HuH-7.5 (cell line): ENCODE data around the gene IGSF21.
"Not testable (repeated sequence)": the region's sequence is repeated elsewhere in the genome, so short reads cannot be mapped to it uniquely, and the experiment has no call there.

Source experiments
- DNase-seq: peaks from one replicate; pipeline ENCODE4 v3.0.0; 2011; ENCODE audit warnings: low spot score

Gene IGSF21

DNA sequence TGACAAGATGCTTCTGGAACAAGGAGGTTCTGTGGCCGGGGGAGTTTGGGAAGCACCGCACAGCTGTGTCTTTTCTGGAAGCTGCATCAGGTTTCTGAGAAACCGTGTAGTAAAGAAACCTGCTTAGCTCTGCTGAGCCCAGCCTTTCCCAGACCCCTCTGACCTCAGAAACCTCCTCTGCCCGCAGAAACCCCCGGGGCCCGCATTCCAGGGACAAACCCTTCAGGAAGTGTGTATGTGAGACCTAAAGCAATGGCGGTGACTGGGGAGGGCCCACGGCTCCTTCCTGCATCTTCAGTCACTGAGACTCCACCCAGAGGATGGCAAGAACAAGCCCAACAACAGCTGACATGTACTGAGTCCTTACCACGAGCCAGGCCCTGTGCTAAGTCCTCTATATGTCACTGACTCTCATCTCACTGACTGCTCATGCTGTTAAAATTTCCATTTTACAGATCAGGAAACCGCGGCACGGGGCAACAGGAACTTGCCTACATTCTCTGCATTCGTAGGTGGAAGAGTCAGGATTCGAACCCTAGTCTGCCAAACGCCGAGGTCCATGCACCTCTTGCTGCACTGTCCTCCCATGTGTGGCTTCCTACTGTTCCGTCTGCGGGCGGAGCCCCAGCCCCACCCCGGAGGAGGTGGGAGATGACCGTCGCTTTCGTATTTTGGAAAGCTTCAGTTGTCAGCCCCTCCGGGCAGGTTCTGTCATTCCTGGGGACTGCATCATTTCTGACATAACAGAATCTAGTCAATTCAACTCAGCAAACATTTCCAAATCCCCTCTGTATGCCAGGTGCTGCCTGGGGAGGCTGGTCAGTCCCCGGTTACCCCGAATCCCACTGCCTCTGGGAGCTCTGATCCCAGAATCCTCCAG, 299.8 kb downstream of the IGSF21 start:
- no peak for DNase-seq

GRCh38 chr1:18408656-18409370, 301.2 kb downstream of the IGSF21 start:
- no peak for DNase-seq

GRCh38 chr1:18409609-18410237, 302.1 kb downstream of the IGSF21 start:
- no peak for DNase-seq

DNA sequence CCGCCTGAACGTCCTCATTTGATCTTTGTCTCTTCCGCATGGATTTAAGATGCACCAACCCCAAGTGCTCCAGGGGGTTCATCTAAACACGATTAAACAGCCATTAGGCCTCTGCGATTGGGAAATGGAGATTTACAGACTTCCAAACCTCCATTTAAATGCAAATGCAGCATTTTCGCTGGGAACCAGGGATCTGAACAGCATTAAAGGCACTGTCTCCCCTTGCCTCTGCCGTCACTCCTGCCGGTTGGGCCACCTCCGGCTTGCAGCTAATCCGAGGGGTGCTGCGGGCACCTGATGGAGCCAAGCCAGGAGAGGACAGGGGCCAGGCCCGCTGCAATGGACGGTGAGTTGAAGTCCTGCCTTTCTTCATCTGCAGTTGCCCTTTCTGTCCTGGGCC, 302.8 kb downstream of the IGSF21 start:
- DNase-seq, result no peak

DNA sequence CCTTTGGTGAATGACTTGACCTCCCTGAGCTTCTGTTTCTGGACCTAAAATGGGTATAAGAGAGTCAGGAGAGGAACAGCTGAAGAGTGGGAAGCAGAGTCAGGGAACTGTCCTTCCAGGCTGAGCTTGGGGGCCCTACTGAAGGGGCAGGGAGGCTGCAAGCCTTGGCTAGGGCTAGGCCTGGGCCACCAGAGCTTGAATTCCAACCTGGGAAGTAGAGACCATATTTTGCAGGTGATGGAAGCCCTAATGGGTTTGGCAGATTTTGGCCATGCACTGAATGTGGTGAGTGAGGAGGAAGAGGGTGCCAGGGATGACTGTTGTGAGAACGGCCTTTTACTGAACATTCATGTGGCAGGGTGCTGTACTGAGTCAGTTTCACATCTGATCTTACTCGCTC, 303.7 kb downstream of the IGSF21 start:
- DNase-seq, result no peak

- no peak for DNase-seq
Measured at GRCh38 chr1:18411820-18412641, 304.4 kb downstream of the IGSF21 start.

DNA sequence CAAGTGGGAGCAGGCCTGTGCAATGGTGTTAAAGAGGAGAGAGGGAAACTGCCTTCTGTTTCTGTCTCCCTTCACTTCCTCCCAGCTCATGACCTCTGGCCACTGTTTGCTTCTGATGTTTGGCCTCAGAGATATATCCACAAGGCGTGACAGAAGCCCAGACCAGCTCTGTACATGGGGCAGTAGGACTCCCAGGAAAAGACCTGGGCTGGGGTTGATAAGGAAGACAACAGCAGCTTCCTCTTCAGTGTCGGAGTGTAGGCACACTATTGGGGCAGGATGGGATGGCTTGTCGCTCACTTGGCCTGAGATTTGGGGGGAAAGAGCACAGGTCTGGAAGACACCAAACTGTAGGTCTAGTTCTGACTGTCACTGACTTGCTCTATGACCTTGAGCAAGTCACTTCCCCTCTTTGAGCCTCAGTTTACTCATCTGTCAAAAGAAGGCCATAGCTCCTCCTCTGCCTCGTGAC, 305.3 kb downstream of the IGSF21 start:
- no peak for DNase-seq

GRCh38 chr1:18413541-18414305, 306.1 kb downstream of the IGSF21 start:
- no peak for DNase-seq

DNA sequence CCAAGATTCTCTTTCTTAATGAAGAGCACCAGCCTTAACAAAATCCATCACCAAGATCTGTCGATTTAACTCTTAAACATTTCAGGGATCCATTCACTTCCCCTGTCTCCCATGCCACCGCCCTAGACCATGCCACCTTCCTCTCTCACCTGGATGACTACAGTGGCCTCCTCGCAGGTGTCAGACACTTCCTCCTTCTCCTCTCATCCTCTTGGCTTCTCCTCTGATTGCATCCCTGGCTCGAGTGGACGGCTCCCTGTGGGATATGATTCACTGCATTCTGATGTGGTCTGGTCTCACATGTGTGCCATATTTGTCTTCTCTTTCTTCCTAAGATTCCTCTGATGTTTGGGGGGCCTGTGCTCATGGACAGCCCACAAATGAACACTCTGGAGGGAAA, 306.7 kb downstream of the IGSF21 start:
- DNase-seq, result no peak

- DNase-seq, result no peak
Measured at GRCh38 chr1:18414872-18415447, 307.4 kb downstream of the IGSF21 start.

GRCh38 chr1:18415448-18416027, 307.9 kb downstream of the IGSF21 start:
- no peak for DNase-seq

GRCh38 chr1:18416126-18416525, 308.5 kb downstream of the IGSF21 start:
- DNase-seq, result not testable (repeated sequence)

DNA sequence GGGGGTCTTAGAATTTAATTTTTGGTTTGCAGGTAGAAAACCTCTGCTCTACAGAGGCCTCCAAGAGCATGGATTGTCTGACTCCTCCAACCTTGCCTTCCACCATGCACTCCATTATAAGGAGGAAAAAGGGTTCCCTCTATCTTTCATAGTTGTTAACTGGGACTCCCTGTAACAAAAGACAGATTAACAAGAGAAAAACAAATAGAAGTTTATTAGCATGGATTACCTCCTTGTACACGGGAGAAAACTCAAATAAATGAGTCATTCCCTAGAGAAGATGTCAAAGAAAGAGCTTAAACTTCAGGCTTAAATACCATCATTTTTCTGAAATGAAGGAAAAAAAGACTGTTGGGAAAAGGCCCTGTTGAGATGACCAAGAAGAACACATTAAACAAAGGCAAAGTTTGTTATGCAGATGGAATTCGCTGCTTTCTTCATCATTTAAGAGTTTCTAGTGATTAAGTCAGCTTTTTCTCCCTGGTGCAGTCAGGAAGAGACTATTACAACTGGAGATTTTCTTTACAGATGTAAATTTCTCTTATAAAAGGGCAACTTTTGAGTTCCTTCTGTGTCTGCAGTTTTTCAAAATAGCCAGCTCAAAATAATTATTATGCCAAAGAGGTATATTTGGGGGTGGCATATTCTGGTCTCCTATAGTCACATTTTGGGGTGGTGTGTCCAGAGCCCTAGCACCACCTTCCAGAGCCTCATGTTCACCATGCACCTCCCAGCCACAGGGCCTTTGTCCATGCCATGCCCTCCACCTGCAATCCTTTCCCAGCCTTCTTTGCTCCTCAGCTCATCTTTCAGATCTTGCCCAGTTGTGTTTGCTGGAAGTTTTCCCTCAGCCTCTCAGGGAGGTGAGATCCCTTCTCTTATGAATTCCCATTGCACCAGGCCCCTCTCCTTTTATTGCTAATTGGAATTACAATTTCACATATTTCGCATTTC, 310.0 kb downstream of the IGSF21 start:
- no peak for DNase-seq

DNA sequence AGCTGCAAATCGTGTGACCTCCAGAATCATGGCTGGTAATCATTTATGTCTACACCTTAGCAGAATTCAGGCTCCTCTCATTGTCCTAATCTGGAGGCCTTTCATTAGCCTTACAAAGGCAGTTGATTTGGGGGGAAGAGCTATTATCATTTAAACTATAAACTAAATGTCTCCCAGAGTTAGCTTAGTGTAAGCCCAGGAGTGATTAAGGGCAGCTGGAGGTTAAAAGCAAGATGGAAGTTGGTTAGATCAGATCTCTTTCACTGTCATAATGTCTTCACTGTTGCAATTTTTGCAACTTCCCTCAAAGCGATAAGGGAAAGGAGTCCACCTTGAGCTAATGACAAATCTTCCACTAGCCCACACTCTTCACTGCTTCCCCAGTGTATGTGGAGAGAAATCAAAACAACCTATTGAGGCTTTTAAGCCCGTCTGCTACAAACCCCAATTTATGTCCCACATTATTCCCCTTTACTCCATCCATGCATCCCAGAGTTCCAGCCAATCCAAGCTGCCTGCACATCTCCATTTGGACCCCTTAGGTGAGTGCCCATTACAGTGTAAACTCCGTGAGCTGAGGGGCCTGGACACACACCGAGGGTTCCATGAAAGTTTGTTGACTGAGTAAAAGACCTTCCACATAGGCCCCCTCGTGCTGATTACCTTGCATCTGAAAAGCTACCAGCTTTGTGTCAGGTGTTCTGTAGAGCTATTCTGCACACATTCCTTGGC, 311.7 kb downstream of the IGSF21 start:
- no peak for DNase-seq

DNA sequence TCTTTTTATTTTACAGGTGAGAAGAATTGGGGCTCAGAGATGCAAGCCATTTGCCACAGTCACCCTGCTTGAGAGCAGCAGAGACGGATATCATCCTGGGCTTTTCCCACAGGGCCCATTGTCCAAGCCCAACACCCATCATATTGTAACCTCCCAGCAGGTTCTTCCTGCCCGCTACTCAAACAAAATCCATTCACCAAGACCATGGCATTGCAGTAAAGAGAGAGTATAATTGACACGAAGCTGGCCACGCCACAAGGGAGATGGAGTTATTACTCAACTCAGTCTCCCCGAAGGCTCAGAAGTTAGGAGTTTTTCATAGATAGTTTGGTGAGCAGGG, 312.2 kb downstream of the IGSF21 start:
- DNase-seq, result no peak

- no peak for DNase-seq
Measured at GRCh38 chr1:18422076-18422777, 314.6 kb downstream of the IGSF21 start.

DNA sequence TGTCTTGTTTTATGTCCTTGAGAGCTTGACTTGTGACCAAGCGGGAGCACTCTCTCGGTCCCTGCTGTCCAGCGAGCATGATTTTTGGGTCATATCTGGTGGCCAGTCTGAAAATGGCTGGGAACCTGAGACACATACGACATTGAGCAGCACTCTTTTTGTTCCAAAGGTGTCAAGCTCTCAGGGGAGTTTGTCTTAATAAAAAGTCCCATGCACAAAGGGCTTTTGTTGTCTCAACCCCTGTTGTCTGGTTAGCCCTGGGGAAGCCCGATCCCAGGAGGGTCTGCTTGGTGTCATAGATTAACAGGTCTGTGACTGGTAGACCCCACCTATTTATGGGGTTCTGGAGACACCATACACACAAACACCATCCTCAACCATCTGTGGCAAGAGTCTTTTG, 315.4 kb downstream of the IGSF21 start:
- DNase-seq, result no peak

DNA sequence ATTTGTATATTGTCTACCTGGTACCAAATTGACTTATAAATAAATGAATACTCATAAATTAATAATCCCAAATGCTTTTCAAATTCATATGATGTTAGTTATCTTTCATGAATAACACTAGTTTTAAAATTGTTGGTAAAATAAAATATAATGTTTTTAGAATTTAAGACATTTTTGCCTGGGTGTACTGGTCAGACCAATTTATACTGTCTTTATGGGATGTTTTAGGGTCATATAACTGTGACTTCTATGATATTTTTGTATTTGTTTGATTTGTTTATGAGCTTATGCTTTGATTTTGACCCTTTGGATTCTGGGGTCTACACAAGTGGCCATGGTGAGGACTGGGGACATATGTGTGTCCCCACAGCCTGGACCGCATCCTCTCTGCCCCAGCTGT, 319.0 kb downstream of the IGSF21 start:
- no peak for DNase-seq
